Renal cortex interstitium (tissue), 11 donors: ENCODE results near the gene GSK3A. TPM values are rescaled to one million over a fixed set of nuclear protein-coding genes. Genes with fewer than 3 reads are reported as not detected.

ENCODE experiments used
- DNase-seq, 11 donors: peaks; one replicate each; pipeline ENCODE4 v3.0.0-alpha.2; 2013; ENCODE audit warnings: low read depth in 9 of 11, low spot score in 4 of 11; ENCODE audit errors: extremely low read depth in 1 of 11
- polyA plus RNA-seq, 3 donors: library from polyadenylated mRNA; unstranded; fragments of 120-200 nt; gene quantifications; one replicate each; pipeline ENCODE4 v1.2.1, GENCODE V29; 2013; ENCODE audit not compliant: insufficient read length in 3 of 3

The GSK3A gene
- polyA plus RNA-seq, 3 donors: 63.5 to 80.8 (median 74.0) TPM

DNA sequence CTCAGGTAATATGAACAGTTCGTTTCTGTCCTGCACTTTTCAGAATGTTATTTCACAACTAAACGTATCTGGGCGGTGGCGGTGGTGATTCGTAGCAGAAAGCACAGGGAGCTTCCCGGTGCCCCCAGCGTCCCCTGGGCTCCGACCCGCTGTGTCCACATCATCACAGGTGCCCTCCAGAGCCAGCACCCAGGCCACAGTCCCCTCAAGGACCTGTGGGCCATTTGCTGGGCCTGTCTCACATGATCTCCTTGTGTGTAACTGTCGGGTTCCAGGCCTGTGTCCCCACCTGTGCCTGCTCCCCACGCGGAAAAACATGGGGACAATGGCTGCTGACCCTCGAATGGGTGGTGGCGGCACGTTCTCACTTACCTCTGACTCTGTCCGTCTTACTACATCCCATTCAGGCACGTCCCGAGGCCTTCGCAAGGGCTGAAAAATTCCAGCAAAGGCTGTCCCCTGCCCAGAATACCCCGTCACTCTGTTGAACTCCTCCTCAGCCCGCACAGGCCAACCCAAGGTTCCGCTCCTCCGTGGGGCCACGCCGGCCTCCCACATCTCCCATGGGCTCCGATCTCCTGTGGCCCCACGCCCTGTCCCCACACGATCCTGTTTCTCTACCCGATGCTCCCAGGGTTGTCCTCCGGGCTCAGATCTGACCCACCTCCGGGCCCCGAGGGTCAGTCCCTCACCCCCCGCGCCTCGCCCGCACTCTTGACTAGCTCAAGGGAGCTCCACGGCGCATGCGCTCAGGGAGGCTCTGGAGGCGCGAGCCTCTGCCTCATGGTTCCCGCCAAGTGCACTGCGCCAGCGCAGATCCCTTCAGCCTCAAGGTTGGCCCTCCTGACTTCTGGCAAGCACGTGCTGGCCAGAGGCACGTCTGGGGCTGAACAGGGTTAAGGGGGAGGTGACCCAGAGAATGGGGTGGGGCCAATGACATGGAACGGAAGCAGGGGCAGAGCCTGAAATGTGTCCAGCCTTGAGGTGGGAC is 46.1 kb downstream of the GSK3A start:
- DNase-seq: no peak

- DNase-seq: no peak
Measured at GRCh38 chr19:42193706-42194105, 48.7 kb downstream of the GSK3A start.

- no peak for DNase-seq
Measured at GRCh38 chr19:42193294-42193693, 49.1 kb downstream of the GSK3A start.

- DNase-seq: no peak
Measured at GRCh38 chr19:42191855-42192254, 50.5 kb downstream of the GSK3A start.

GRCh38 chr19:42191330-42191729 is 51.1 kb downstream of the GSK3A start:
- no peak for DNase-seq

DNA sequence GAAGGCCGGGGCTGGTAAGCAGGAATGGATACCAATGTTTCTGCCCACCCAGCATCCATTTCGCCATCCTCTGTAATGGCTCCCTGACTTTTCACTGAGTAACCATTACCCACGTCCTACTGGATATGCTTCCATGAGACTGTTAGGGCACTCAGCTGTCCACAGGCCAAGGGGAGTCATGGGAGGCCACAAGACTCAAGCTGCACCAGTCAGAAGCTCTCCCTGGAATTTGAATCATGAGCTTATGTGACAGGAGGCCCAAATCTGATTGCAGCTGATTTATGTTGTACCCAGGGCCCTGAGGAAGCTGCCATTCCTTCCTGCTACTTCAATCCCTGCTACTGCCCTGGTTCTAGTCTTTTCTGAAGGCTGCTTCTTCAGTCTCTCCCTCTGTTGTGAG is 53.3 kb downstream of the GSK3A start:
- DNase-seq: no peak

- DNase-seq: no peak
Measured at GRCh38 chr19:42188665-42189064, 53.7 kb downstream of the GSK3A start.

DNA sequence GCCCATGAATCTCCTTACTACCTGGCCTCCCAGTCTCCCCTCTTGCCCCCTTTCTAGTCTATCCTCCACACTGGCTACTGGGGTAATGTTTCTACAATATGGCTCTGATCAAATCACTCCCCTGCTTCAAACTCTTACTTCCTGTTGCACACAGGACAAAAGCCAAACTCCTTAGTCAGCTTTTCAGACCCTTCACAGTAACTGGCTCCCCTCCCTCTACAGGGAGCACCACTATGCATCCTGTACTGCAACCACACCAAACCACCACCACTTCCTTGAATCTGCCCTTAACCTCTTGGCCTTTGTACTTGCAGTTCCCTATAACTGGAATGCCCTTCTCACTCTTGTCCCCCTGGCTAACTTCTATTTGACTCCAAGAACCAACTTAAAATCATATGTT is 57.1 kb downstream of the GSK3A start:
- no peak for DNase-seq

- peak in 9 of 11 donors; percentile 22 to 65 (median 42) for DNase-seq
Measured at GRCh38 chr19:42184401-42184861, 58.0 kb downstream of the GSK3A start.

Other genes with a start within 250 kb of the GSK3A start
- under 1 TPM in 2 of 3 donors, not detected in 1; 0.39 to 0.99 TPM for gene ATP1A3, start 248.4 kb downstream of the GSK3A start, polyA plus RNA-seq
- gene GRIK5, start 172.4 kb downstream of the GSK3A start, polyA plus RNA-seq: 10 to 100 TPM; 19.0 to 33.6 (median 23.2) TPM
- 10 to 100 TPM; 11.2 to 18.4 (median 15.4) TPM for gene ZNF574, start 166.4 kb downstream of the GSK3A start, polyA plus RNA-seq
- gene POU2F2, start 110.2 kb downstream of the GSK3A start, polyA plus RNA-seq: 1 to 10 TPM in 1 of 3 donors, under 1 TPM in 2; 0.67 to 1.3 (median 0.92) TPM
- gene DEDD2, start 24.9 kb downstream of the GSK3A start, polyA plus RNA-seq: 10 to 100 TPM; 23.8 to 30.5 (median 29.2) TPM
- gene ZNF526, start 22.3 kb downstream of the GSK3A start, polyA plus RNA-seq: 1 to 10 TPM; 7.6 to 9.2 (median 9.0) TPM
- gene ERF, start 12.5 kb upstream of the GSK3A start, polyA plus RNA-seq: 10 to 100 TPM; 65.2 to 78.9 (median 74.2) TPM
- 10 to 100 TPM; 44.2 to 67.5 (median 62.6) TPM for gene CIC, start 26.6 kb upstream of the GSK3A start, polyA plus RNA-seq
- gene PRR19, start 59.5 kb upstream of the GSK3A start, polyA plus RNA-seq: 1 to 10 TPM; 1.3 to 2.7 (median 1.4) TPM
- gene PAFAH1B3, start 60.0 kb upstream of the GSK3A start, polyA plus RNA-seq: 100 to 1,000 TPM in 1 of 3 donors, 10 to 100 TPM in 2; 71.2 to 104 (median 73.1) TPM
- gene TMEM145, start 70.7 kb upstream of the GSK3A start, polyA plus RNA-seq: 1 to 10 TPM in 1 of 3 donors, under 1 TPM in 2; 0.72 to 1.2 (median 0.90) TPM
- 10 to 100 TPM; 36.5 to 49.2 (median 47.5) TPM for gene MEGF8, start 83.0 kb upstream of the GSK3A start, polyA plus RNA-seq
- gene CNFN, start 147.7 kb upstream of the GSK3A start, polyA plus RNA-seq: 1 to 10 TPM; 1.3 to 1.6 (median 1.5) TPM
- gene LIPE, start 184.8 kb upstream of the GSK3A start, polyA plus RNA-seq: 10 to 100 TPM in 2 of 3 donors, 1 to 10 TPM in 1; 9.7 to 14.0 (median 11.0) TPM
- under 1 TPM in 1 of 3 donors, not detected in 2; 0.11 TPM for gene CXCL17, start 200.3 kb upstream of the GSK3A start, polyA plus RNA-seq